GM12891 (cell line): ENCODE data around the gene RRP36.

Experiments
- POLR2A ChIP-seq: IDR thresholded peaks from 2 replicates; pipeline ENCODE4 v1.6.1; 2011; ENCODE audit warnings: low read depth, low read length, control low read depth
- POLR2AphosphoS5 ChIP-seq: IDR thresholded peaks from 2 replicates; pipeline ENCODE4 v1.6.1; 2011; ENCODE audit warnings: low read depth, low read length, control low read depth

GRCh38 chr6:42979523-42980177 lies 41.8 kb upstream of the RRP36 start:
- TF ChIP-seq POLR2AphosphoS5 (no peak), POLR2A (no peak)
